Measurements from ENCODE around the gene PLEKHG2.

The PLEKHG2 gene

GRCh38 chr19:39399668-39400050 lies 12.8 kb upstream of the PLEKHG2 start:
- TF ChIP-seq, protein P1, sequence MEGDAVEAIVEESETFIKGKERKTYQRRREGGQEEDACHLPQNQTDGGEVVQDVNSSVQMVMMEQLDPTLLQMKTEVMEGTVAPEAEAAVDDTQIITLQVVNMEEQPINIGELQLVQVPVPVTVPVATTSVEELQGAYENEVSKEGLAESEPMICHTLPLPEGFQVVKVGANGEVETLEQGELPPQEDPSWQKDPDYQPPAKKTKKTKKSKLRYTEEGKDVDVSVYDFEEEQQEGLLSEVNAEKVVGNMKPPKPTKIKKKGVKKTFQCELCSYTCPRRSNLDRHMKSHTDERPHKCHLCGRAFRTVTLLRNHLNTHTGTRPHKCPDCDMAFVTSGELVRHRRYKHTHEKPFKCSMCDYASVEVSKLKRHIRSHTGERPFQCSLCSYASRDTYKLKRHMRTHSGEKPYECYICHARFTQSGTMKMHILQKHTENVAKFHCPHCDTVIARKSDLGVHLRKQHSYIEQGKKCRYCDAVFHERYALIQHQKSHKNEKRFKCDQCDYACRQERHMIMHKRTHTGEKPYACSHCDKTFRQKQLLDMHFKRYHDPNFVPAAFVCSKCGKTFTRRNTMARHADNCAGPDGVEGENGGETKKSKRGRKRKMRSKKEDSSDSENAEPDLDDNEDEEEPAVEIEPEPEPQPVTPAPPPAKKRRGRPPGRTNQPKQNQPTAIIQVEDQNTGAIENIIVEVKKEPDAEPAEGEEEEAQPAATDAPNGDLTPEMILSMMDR (IDR thresholded peaks at IDR 0.05; ENCODE audit: insufficient read depth, low read length, poor library complexity, severe bottlenecking): no peak

GRCh38 chr19:39400061-39400460 lies 12.4 kb upstream of the PLEKHG2 start:
- no peak for DNase-seq (ENCODE audit: extremely low read depth, insufficient read length)
- no peak overlapping the region for H3K4me3 ChIP-seq (replicated peaks; ENCODE audit: low read depth, low read length)
- no peaks in the 10 kb centered on the region for H3K27me3 ChIP-seq (replicated peaks; ENCODE audit: control insufficient read depth, insufficient read depth, low read length)
- peaks cover 3% of the 10 kb centered on the region for H3K36me3 ChIP-seq (ENCODE audit: control insufficient read depth, insufficient read depth, low read length)
- TF ChIP-seq, protein P1 (IDR thresholded peaks at IDR 0.05; ENCODE audit: insufficient read depth, low read length, poor library complexity, severe bottlenecking): no peak

More at GRCh38 chr19:39399668-39400050, 12.8 kb upstream of the PLEKHG2 start:
- Histone ChIP-seq H3K27me3 (replicated peaks; ENCODE audit: control insufficient read depth, insufficient read depth, low read length) (no peaks in the 10 kb centered on the region), H3K36me3 (ENCODE audit: control insufficient read depth, insufficient read depth, low read length) (peaks cover 3% of the 10 kb centered on the region), H3K4me3 (replicated peaks; ENCODE audit: low read depth, low read length) (no peak overlapping the region)
- DNase-seq (ENCODE audit: extremely low read depth, insufficient read length): no peak

DNA sequence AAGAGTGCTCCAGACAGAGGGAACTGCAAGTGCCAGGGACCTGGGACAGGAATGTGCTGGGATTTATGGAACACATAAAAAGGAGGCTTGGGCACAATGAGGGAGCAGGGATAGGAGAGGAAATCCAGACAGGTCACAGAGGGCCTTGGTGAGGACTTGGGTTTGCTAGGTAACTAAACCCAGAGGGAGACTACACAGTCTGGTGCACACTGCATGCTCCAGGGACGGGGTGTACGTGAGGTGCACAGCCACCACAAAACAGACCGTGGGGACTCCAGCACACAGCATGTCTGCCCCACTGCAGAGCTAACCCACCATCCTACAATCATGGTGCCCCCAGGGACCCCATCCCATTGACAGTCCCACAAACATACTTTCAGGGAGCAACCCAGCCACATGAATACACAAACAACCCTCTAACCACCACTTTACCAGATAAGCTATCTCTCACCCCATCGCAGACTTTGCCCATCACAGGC lies 11.4 kb upstream of the PLEKHG2 start:
- no peak overlapping the region for H3K4me3 ChIP-seq (replicated peaks; ENCODE audit: low read depth, low read length)
- DNase-seq (ENCODE audit: extremely low read depth, insufficient read length): no peak
- peaks cover 3% of the 10 kb centered on the region for H3K36me3 ChIP-seq (ENCODE audit: control insufficient read depth, insufficient read depth, low read length)
- no peaks in the 10 kb centered on the region for H3K27me3 ChIP-seq (replicated peaks; ENCODE audit: control insufficient read depth, insufficient read depth, low read length)
- TF ChIP-seq, protein P1 (IDR thresholded peaks at IDR 0.05; ENCODE audit: insufficient read depth, low read length, poor library complexity, severe bottlenecking): no peak

- Histone ChIP-seq H3K27me3 (replicated peaks; ENCODE audit: control insufficient read depth, insufficient read depth, low read length) (no peaks in the 10 kb centered on the region), H3K36me3 (ENCODE audit: control insufficient read depth, insufficient read depth, low read length) (peaks cover 3% of the 10 kb centered on the region), H3K4me3 (replicated peaks; ENCODE audit: low read depth, low read length) (peak overlapping the region; percentile 5; the same call in 1 of the 2 replicates)
- TF ChIP-seq, protein P1 (IDR thresholded peaks at IDR 0.05; ENCODE audit: insufficient read depth, low read length, poor library complexity, severe bottlenecking): peak; percentile 1
- peak; percentile 75 for DNase-seq (ENCODE audit: extremely low read depth, insufficient read length)
Measured at GRCh38 chr19:39401549-39402345, 10.7 kb upstream of the PLEKHG2 start.

DNA sequence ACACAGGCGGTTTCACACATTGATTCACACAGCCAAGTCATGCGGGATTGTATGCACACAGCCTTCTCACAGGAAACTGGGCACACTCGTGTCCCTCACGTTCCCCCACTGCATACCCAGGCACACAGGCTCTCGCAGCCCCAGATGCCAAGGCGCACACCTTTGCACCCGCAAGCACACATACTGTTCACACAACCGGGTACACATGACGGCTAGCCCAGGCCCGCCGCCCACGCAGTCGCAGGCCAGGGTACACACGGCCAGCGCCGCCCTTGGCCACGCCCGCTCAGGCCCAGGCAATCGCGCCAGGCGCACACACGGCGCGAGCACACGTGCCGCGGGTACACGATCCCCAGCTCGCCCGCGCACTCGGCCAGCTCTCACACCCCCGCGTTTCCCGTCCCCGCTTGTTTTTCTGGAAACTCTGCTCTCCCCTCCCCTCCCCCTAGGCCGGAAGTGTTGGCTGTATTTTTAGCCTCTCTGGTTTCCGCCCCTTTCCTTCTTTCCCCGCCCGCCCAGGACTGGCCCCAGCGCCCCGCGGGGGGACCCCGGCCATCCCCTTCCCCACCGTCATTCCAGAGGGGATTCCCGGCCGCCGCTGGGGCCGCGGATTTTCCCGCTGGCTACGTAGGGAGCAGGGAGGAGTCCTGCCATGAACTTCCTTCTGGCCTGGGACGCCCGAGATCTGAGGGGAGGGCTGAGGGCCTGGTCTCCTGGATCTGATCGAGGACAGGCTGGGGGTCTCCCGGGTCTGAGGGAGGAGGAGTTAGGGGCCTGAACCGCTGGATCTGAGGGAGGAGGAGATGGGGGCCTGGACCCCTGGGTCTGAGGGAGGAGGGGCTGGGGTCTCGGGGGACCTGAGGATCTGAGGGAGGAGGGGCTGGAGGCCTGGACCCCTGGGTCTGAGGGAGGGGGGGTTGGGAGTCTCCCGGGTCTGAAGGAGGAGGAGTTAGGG lies 9.8 kb upstream of the PLEKHG2 start:
- Histone ChIP-seq H3K4me3 (replicated peaks; ENCODE audit: low read depth, low read length) (peak overlapping the region; percentile 63), H3K27me3 (replicated peaks; ENCODE audit: control insufficient read depth, insufficient read depth, low read length) (no peaks in the 10 kb centered on the region), H3K36me3 (ENCODE audit: control insufficient read depth, insufficient read depth, low read length) (peaks cover 2% of the 10 kb centered on the region; the same call in 1 of the 2 replicates)
- TF ChIP-seq, protein P1 (IDR thresholded peaks at IDR 0.05; ENCODE audit: insufficient read depth, low read length, poor library complexity, severe bottlenecking): no peak
- peak; percentile 91 for DNase-seq (ENCODE audit: extremely low read depth, insufficient read length)
